K562 (cell line): ENCODE results near the gene YARS1. TPM values are rescaled to one million over a fixed set of nuclear protein-coding genes. Genes with fewer than 3 reads are reported as not detected.
A peak's percentile ranks its signal among the peaks of the same experiment; 100 is the strongest.

ENCODE experiments used
- LEF1 ChIP-seq: fragments of 450-650 bp; IDR thresholded peaks from 2 replicates; pipeline ENCODE4 v1.6.1; 2016; ENCODE audit warnings: mild to moderate bottlenecking
- MAFG ChIP-seq: fragments of 450-650 bp; conservative IDR thresholded peaks from 2 replicates; pipeline ENCODE4 v1.6.1; 2016; ENCODE audit warnings: missing genetic modification characterization, missing compliant biosample characterization
- MGA ChIP-seq: fragments of 450-650 bp; IDR thresholded peaks from 2 replicates; pipeline ENCODE4 v1.6.1; 2016; ENCODE audit warnings: mild to moderate bottlenecking, moderate library complexity
- NCOA4 ChIP-seq: fragments of 450-650 bp; IDR thresholded peaks from 2 replicates; pipeline ENCODE4 v1.6.1; 2018; ENCODE audit warnings: mild to moderate bottlenecking; ENCODE audit not compliant: partially characterized antibody
- OTX1 ChIP-seq: fragments of 450-650 bp; formaldehyde crosslinking; IDR thresholded peaks from 2 replicates; pipeline ENCODE4 v1.4.0; 2022; ENCODE audit warnings: mild to moderate bottlenecking
- PHF20 ChIP-seq: fragments of 450-650 bp; IDR thresholded peaks from 2 replicates; pipeline ENCODE4 v1.6.1; 2018; ENCODE audit not compliant: partially characterized antibody
- SIX5 ChIP-seq, 2 experiments: IDR thresholded peaks; 2 replicates each; pipeline ENCODE4 v1.6.1; 2011; ENCODE audit warnings: low read length in 2 of 2, borderline replicate concordance in 1 of 2, low read depth in 1 of 2, mild to moderate bottlenecking in 1 of 2, moderate library complexity in 1 of 2; ENCODE audit not compliant: insufficient read depth in 1 of 2
- ZBTB33 ChIP-seq: sonication (generic); formaldehyde crosslinking; IDR thresholded peaks from 2 replicates; pipeline ENCODE4 v1.8.1; 2023; ENCODE audit warnings: mild to moderate bottlenecking, missing genetic modification reagents
- ZNF584 ChIP-seq: fragments of 200-800 bp; sonication (Bioruptor generic); IDR thresholded peaks from 2 replicates; pipeline ENCODE4 v1.6.1; 2016; ENCODE audit warnings: low read depth, mild to moderate bottlenecking, missing genetic modification characterization, missing compliant biosample characterization
- ZNF586 ChIP-seq: fragments of 450-650 bp; formaldehyde crosslinking; conservative IDR thresholded peaks from 2 replicates; pipeline ENCODE4 v1.4.0; 2020; ENCODE audit warnings: mild to moderate bottlenecking, moderate library complexity
- ZNF778 ChIP-seq: fragments of 450-650 bp; formaldehyde crosslinking; IDR thresholded peaks from 2 replicates; pipeline ENCODE4 v1.4.0; 2020; ENCODE audit warnings: mild to moderate bottlenecking, moderate library complexity
- ZNF79 ChIP-seq: fragments of 250-450 bp; sonication (Bioruptor Pico); IDR thresholded peaks from 2 replicates; pipeline ENCODE4 v1.4.0; 2020; ENCODE audit warnings: low read depth, mild to moderate bottlenecking, moderate library complexity
- polyA plus RNA-seq, 8 experiments: library from polyadenylated mRNA; depleted of rRNA in 4 of 8; stranded (reverse) in 5 of 8; unstranded in 3 of 8; fragments of >200 nt; fragmentation: Nextera tagmentation in 2 of 8; fragmentation: Illumina TruSeq in 1 of 8; extraction: Ambion mirVana in 2 of 8; extraction: Trizol in 1 of 8; gene quantifications; 2 replicates each; pipeline versions ENCODE4 v1.2.1 to v1.2.3, GENCODE V29; 2011 to 2014; ENCODE audit warnings: inconsistent platforms in 1 of 8, missing spikeins in 1 of 8
- total RNA-seq, 7 experiments: library from RNA; depleted of rRNA in 6 of 7; stranded (reverse); fragments of >200 nt in 6 of 7; fragmentation: Illumina TruSeq in 2 of 7; extraction: Trizol in 2 of 7; gene quantifications; 2 replicates each; pipeline versions ENCODE4 v1.2.1 to v1.2.3, GENCODE V29; 2011 to 2021; ENCODE audit warnings: low replicate concordance in 1 of 7

The YARS1 gene
- total and polyA plus RNA-seq, 9 of the 15 experiments (the other 6 are each of a cell fraction or from before 2014, with no cell fraction given) = 66.2 to 336 (median 201) TPM

GRCh38 chr1:32817815-32818786 lies 943 bp upstream of the YARS1 start (continued):
- TF ChIP-seq PHF20 = peak; percentile 57
- TF ChIP-seq OTX1 (CRISPR knock-in tag) = no peak
- TF ChIP-seq ZBTB33 (CRISPR knock-in tag) = peak; percentile 28; the same call in 1 of the 2 replicates
- TF ChIP-seq LEF1 = no peak
- TF ChIP-seq MGA = 0 out of 2 replicates have a peak, but pooled peaks have one; percentile 48
- no peak for TF ChIP-seq NCOA4
- no peak for TF ChIP-seq SIX5 (IDR thresholded peaks at IDR 0.05; ENCODE audit: borderline replicate concordance in 1 of 2, insufficient read depth in 1 of 2, low read depth in 1 of 2, low read length in 2 of 2)
- no peak for TF ChIP-seq ZNF586 (CRISPR knock-in tag)
- no peak for TF ChIP-seq ZNF584 (CRISPR knock-in tag)
- TF ChIP-seq ZNF778 (CRISPR knock-in tag) = no peak
- TF ChIP-seq ZNF79 (CRISPR knock-in tag) = no peak
- TF ChIP-seq MAFG (tag) = no peak
